ENCODE results near the gene DRICH1.
"Not testable (repeated sequence)": the region's sequence is repeated elsewhere in the genome, so short reads cannot be mapped to it uniquely, and the experiment has no call there.

The DRICH1 gene

DNA sequence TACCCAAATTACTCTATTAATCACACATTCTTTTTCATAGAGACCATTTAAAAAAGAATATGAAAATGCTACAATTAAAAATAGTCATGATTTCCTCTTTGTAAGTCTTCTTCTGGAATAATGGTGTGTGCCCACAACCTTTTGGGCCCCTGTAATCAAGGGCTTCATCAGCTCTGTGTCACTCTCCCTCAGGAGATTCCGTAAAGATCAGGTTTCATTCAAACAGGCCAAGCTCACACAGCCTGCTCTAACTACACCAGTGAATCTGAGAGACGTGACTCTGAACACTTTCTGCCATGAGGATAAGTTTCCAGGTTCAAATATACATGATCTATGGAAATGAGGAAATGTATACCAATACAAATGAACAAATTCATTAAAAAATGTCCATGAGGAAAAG lies 9.5 kb downstream of the DRICH1 start:
- no peak for DNase-seq
- H3K4me1 Mint-ChIP-seq: no peaks in the 10 kb centered on the region
- no peaks in the 10 kb centered on the region for H3K27me3 Mint-ChIP-seq
- ATAC-seq: no peak
- no peaks in the 10 kb centered on the region for H3K9me3 Mint-ChIP-seq
- no peak overlapping the region for H3K27ac Mint-ChIP-seq
- no peak overlapping the region for H3K4me3 Mint-ChIP-seq
- no peaks in the 10 kb centered on the region for H3K36me3 Mint-ChIP-seq (ENCODE audit: low read depth)

DNA sequence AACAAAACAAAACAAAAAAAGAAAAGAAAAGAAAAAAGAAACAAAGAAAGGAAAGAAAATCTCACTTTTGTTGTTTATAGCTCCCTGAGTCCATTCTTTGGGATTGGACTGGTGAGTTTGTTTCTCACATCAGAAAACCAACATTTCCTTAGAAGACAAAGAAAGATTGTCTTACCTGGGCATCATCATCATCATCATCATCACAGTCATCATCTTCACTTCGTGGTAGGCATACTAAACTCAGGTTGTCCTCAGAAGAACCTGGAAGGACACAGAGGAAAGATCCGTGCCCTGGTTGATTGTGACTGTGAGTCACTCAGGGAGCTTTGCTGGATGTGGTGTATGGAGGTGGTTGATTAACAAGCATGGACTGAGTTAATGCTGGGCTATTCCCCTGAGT lies 10.2 kb downstream of the DRICH1 start:
- not testable (repeated sequence) for H3K4me1 Mint-ChIP-seq; H3K9me3 Mint-ChIP-seq; H3K27ac Mint-ChIP-seq; ATAC-seq; DNase-seq; H3K36me3 Mint-ChIP-seq (ENCODE audit: low read depth); H3K27me3 Mint-ChIP-seq; H3K4me3 Mint-ChIP-seq

DNA sequence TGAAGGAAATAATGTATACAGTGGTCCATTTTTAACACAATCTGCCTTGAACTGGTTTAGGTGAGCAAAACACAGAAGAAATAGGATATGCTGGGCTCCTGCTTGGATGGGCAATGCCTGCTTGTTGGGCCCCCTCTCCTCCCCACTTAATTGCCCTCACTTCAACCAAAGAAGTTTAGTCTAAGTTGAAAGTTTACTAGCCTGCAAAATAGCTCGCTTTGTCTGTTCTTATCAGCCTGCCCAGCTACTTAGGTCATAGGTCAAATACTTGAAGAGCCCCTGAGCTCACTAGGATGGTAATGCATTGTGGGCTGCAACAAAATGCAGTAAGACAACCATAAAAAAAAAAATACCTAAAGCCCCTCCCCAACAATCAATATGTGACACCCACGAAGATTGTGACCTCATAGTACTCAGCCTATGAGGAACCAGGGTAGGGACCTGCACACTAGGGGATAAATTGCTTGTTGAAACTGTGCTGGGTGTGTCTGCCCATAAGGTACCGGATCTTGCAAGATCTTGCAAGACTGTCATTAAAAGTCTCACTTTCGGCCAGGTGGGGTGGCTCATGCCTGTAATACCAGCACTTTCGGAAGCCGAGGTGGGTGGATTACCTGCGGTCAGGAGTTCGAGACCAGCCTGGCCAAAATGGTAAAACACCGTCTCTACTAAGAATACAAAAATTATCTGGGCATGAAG lies 10.9 kb downstream of the DRICH1 start:
- DNase-seq (no peak), ATAC-seq (no peak)
- Mint-ChIP-seq H3K36me3 (ENCODE audit: low read depth) (no peaks in the 10 kb centered on the region), H3K27me3 (no peaks in the 10 kb centered on the region), H3K9me3 (no peaks in the 10 kb centered on the region), H3K4me3 (no peak overlapping the region), H3K4me1 (no peaks in the 10 kb centered on the region), H3K27ac (no peak overlapping the region)

DNA sequence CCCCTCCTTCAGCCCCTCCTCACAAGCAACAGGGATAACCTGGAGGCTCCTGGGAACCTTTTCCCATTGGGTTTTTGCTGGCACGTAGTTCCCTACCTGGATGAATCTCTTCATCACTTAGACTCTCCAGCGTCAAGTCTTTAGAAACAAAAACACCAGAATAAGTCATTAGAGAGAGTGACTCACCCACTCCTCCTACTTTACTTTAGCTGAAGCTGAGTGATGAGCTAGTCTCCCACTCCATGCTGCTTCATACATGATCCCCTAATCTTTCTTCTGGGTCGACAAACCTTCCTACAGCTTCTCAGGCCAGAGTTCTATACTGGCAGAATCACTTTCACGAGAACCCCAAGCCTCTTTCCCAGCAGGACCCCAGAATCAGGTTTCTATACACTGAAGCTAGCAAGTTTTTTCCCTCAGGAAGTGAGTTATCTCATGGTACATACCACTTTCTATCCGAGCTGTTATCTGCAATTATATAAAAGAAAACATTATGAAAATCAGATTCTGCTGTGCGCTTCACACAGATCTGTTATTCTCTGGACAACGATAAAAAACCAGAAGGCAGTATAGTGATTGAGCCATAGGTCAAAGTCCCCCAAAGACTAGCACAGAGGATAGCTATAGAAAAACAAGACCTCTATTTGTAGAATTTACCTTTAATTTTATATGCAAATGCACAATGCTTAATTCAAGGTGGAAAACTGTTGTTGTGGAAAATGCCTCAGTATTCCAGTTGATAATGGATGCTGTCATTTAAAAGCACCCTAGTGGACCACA lies 18.7 kb downstream of the DRICH1 start:
- DNase-seq: no peak
- Mint-ChIP-seq H3K27me3 (no peaks in the 10 kb centered on the region), H3K36me3 (ENCODE audit: low read depth) (no peaks in the 10 kb centered on the region), H3K27ac (no peak overlapping the region), H3K4me1 (peaks cover 4% of the 10 kb centered on the region), H3K9me3 (no peaks in the 10 kb centered on the region), H3K4me3 (no peak overlapping the region)
- no peak for ATAC-seq

DNA sequence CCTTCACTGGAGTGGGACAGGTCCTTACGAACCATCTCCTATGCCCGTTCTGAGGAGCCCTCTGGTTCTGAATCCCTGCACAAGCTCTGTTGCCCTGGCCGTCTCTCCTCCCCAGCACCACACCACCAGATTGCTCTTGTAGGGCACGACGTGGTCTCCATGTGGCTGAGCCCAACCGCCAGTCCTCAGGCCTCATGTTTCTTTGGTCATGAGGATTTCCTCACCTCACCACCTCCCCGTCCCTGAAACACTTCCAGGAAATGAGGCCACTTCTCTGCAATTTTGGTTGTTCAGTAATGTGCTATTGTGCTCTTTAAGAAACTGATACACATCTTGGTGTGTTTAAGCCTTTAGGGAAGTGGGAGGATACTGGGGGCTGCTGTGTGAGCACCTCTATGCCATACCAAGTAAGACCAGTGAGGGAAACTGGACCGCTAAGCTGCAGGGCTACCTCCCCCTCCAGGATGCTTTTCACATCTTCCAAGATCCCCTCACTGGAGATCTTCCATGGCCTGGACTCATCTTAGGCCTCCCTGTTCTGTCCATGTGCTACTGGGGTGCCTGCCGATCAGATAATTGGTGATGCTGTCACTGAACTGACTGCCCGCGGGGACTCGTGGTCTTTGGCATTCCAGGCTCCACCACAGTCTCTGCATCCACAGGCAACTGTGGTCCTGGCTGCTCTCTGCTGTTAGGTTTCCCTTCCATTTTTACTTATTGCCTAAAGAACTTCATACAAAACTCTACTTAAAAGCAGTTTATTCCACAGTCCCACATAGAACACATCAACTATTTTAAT lies 21.9 kb downstream of the DRICH1 start:
- no peak for ATAC-seq
- DNase-seq: no peak
- Mint-ChIP-seq H3K9me3 (no peaks in the 10 kb centered on the region), H3K27me3 (no peaks in the 10 kb centered on the region), H3K27ac (no peak overlapping the region), H3K36me3 (ENCODE audit: low read depth) (no peaks in the 10 kb centered on the region), H3K4me1 (peaks cover 4% of the 10 kb centered on the region), H3K4me3 (no peak overlapping the region)

DNA sequence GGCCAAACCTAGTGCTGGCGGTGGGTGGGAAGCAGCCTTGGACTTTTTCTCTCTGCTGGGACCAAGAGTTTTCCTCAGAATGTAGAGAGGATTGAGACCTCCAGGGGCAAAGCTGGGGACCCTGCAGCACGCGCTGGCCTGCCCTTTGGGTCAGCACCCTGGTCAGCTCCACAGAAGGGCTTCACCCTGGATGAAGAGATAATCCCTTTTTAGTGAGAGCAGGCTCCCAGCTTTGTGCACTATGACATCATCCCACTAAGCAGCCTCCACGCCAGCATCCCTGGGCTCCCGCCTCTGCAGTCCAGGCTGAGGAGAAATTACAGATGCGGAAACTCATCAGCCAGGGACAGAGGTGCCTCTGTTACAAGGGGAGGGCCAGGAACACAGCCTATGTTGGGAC lies 23.5 kb downstream of the DRICH1 start:
- no peak overlapping the region for H3K4me3 Mint-ChIP-seq
- H3K36me3 Mint-ChIP-seq (ENCODE audit: low read depth): no peaks in the 10 kb centered on the region
- DNase-seq: no peak
- H3K27me3 Mint-ChIP-seq: no peaks in the 10 kb centered on the region
- H3K9me3 Mint-ChIP-seq: no peaks in the 10 kb centered on the region
- H3K4me1 Mint-ChIP-seq: peaks cover 1% of the 10 kb centered on the region
- ATAC-seq: no peak
- H3K27ac Mint-ChIP-seq: no peak overlapping the region

DNA sequence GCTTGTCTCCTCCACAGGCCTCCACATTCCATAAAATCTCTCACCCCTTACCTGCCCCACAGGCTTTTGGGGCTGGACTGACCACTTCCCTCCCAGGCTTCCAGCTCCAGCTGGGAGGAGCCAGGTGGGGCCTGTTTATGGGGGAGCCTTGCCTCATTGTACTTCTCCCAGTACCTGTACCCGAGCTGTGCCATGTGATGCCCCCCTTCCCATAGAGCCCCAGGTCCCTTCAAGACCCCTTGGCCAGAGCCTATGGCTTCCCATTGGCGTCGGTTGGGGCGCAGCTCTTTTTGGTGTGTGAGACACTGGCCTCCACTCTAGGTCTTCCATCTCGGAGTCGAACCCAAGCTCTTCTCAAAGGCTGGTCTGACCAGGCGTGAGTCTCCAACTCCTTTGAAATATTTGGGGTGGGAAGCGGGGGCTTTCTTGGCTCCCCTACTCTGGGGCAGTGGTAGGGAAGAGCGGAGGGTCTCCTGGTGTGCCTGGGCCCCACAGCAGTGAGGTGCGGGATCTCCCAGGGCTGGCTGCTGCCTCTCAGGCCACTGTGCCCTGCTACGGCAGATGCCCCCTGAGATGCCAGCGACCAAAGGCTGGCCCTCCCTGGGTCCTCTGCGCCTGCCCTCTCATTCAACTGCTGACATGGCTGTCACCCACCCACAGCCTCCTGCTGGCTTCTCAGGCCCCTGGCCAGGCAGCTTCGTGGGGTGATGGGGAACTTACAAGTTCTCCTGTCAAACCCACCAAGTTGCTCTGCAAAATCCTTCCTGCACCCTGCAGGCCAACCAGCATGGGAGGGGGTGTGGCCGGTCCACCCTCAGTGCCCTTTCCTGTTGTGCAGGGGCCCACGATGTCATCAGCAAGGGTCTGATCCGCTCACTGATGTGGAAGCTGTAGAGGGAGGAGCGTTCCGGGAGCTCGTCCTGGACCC lies 25.7 kb downstream of the DRICH1 start:
- DNase-seq (no peak), ATAC-seq (no peak)
- H3K36me3 Mint-ChIP-seq (ENCODE audit: low read depth): no peaks in the 10 kb centered on the region
- no peak overlapping the region for H3K27ac Mint-ChIP-seq
- no peak overlapping the region for H3K4me3 Mint-ChIP-seq
- H3K9me3 Mint-ChIP-seq: no peaks in the 10 kb centered on the region
- H3K4me1 Mint-ChIP-seq: no peaks in the 10 kb centered on the region
- no peaks in the 10 kb centered on the region for H3K27me3 Mint-ChIP-seq

DNA sequence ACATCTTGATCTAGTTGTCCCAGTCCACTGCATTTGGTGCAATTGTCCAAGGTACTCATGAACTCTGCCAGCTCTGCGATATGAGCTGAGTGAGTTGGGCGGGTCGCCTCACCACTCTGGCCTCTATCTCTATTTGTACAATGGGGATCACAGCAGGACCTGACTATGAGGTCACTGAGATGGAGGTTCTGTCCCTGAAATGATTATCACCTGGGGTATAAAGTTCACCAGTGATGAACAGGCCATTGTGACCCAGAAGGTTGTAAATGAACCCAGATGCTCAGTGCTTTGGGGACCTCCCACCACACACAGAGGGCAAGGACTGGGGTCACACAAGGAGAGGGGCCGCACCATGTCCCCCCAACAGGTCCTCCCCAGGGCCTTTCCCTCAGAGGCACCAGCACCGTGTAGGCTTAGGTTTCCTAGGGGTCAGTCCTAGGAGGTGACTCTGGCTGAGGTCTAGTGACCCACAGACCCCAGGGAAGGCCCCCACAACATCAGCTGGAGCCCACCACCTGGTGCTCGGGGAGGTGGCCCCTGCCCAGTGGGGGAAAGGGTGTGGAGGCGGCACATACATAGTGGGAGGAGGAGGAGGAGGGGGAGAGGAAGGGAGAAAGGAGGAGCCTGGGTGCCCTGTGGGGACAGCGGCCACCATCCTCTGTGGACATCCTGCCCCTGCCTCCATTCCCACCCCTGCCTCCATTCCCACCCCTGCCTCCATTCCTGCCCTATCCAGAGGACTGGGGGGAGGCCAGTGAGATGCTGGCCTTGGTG lies 27.0 kb downstream of the DRICH1 start:
- Mint-ChIP-seq H3K4me3 (no peak overlapping the region), H3K4me1 (no peaks in the 10 kb centered on the region), H3K36me3 (ENCODE audit: low read depth) (no peaks in the 10 kb centered on the region), H3K27me3 (no peaks in the 10 kb centered on the region), H3K9me3 (no peaks in the 10 kb centered on the region), H3K27ac (no peak overlapping the region)
- ATAC-seq (no peak), DNase-seq (no peak)

DNA sequence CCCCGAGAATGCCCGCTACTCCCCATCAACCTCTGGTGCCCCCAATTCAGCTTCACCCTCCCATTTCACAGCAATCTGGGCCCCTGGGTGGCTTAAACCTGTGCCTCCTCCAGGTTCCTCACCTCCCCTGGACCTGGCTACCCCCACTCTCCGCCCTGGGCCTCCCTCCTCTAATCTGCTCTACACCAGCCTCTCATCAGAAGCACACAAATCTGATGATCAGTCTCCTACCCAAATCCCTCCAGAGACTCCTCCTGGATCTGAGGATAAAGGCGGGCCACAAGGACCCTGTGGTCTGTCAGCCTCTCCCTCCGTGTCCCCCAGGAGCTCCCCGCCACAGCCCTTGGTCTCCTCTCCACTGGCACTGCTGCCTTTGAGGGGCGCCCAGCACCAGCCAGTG lies 28.9 kb downstream of the DRICH1 start:
- H3K27ac Mint-ChIP-seq: no peak overlapping the region
- H3K36me3 Mint-ChIP-seq (ENCODE audit: low read depth): no peaks in the 10 kb centered on the region
- ATAC-seq (no peak), DNase-seq (no peak)
- no peaks in the 10 kb centered on the region for H3K27me3 Mint-ChIP-seq
- H3K4me1 Mint-ChIP-seq: no peaks in the 10 kb centered on the region
- H3K9me3 Mint-ChIP-seq: no peaks in the 10 kb centered on the region
- H3K4me3 Mint-ChIP-seq: no peak overlapping the region

DNA sequence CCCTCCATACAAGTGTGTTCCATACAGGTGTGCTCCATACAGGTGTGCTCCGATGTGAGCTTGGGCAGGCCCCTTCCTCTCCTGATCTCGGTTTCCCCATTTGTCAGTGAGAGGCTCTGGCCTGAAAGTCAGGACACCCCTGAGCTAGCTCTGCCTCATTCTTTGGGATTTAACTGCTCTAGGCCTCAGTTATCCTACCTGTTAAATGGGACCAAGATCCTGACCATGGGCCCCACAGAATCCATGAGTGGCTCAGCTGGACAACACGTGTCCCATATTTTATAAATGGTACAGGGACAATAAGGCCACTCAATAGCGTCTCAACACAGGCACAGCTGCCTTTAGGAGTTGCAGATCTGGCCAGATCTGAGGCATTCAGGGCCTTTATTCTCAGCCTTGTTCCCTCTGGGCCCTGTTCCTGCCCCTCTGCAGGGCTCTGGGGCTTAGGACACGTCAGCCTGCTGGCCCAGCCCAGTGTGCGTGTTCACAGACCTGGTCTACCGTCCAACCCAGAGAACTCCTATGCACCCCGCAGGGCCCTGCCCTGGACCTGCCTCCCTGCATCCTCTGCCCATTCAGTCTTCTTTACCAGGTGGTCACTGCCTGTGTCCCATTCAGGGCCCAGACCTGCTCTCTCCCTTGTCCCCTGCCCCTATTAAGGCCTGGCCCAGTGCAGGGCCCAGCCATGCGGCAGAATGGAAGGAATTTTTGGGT lies 33.2 kb downstream of the DRICH1 start:
- no peak for ATAC-seq
- Mint-ChIP-seq H3K9me3 (no peaks in the 10 kb centered on the region), H3K4me1 (no peaks in the 10 kb centered on the region), H3K4me3 (no peak overlapping the region), H3K27me3 (no peaks in the 10 kb centered on the region), H3K36me3 (ENCODE audit: low read depth) (no peaks in the 10 kb centered on the region), H3K27ac (no peak overlapping the region)
- DNase-seq: no peak

DNA sequence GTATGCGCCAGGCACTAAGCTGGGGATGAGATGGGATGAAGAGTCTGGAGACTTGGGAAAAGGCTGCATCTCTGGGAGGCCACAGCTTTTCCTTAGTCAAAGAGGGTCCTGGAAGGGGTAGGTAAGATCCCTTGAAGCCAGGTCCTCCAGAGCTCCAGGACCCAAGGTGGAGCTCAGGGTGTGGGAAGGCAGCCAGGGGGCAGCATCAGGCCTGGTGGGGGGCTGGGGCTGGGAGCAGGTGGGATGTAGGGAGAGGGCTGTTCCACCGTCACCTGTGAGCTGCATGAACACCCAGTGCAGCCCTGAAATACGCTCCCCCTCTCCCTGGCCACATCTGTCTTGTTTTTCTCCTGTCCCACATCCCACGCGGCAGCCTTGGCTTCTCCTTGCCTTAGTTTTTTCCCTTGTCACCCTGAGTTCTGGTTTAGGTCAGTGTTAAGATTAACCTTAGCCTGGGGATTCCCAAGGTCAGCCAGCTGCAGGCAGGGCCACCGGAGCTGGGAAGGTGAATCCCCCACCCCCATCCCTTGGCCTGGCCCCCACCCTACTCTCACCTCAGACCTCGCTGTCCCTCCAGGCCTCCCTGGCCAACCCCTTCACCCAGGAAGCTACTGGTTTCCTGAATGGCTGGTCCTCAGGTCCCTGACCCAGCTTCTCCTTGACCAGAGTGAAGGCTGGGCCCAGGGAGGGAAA lies 34.4 kb downstream of the DRICH1 start:
- not testable (repeated sequence) for H3K36me3 Mint-ChIP-seq (ENCODE audit: low read depth); H3K27ac Mint-ChIP-seq; H3K27me3 Mint-ChIP-seq; H3K4me3 Mint-ChIP-seq; H3K9me3 Mint-ChIP-seq; DNase-seq; ATAC-seq; H3K4me1 Mint-ChIP-seq

DNA sequence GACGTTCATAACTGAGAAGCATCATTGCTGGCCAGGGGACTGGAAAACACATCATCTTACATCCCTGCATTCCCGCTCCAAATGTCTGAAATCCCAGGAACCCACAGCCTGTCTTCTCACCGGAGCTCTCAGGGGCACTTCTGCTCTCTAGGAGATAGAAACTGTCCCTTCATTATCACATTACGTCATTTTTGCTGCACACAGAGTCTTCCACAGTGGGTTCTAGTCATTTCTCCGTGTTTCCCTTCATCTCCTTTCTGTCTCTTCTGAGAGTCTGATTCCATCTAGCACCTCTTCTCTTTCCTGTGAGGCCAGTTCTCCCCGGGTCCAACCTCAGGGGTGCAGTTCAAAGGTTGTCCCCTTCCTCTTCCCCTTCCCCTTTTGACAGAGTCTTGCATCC lies 36.2 kb downstream of the DRICH1 start:
- H3K36me3 Mint-ChIP-seq (ENCODE audit: low read depth); ATAC-seq; H3K27me3 Mint-ChIP-seq; DNase-seq; H3K4me3 Mint-ChIP-seq; H3K9me3 Mint-ChIP-seq; H3K4me1 Mint-ChIP-seq; H3K27ac Mint-ChIP-seq: not testable (repeated sequence)

DNA sequence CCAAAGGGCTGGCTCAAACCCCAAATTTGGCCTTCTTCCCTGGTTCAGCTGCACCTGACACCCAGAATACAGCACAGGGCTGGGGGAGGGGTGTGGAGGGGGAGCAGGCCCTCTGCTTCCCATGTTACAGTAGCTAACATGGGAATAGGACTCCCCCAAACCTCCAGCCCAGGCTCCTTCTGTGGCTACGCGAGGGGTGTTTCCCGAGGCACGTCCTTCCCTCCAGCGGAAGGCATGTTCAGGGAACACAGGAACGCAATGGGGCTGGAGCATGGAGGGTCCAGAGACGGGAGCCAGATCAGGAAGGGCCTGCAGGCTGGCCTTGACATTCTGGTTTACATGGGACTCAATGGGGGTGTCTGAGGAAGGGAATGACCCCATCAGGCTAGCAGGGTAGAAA lies 40.3 kb downstream of the DRICH1 start:
- H3K4me1 Mint-ChIP-seq: no peaks in the 10 kb centered on the region
- no peak overlapping the region for H3K4me3 Mint-ChIP-seq
- no peak overlapping the region for H3K27ac Mint-ChIP-seq
- H3K27me3 Mint-ChIP-seq: peaks cover 2% of the 10 kb centered on the region
- no peaks in the 10 kb centered on the region for H3K9me3 Mint-ChIP-seq
- no peaks in the 10 kb centered on the region for H3K36me3 Mint-ChIP-seq (ENCODE audit: low read depth)
- no peak for ATAC-seq
- no peak for DNase-seq
